GM19455 (cell line): ENCODE measurements around the gene TRIOBP.
A peak's percentile ranks its signal among the peaks of the same experiment; 100 is the strongest.
"Not testable (repeated sequence)": the region's sequence is repeated elsewhere in the genome, so short reads cannot be mapped to it uniquely, and the experiment has no call there.

ENCODE experiments used
- ATAC-seq: cut with Tn5 transposase; IDR thresholded peaks from one replicate; pipeline ENCODE4 v1.9.1; 2021; ENCODE audit not compliant: unreplicated experiment

Gene TRIOBP

GRCh38 chr22:37696657-37697537, at the start of gene TRIOBP:
TRIOBP (plus strand) TSS chr22:37697048; CDS start chr22:37701366, 4,318 bp downstream.
- ATAC-seq, result no peak

GRCh38 chr22:37647317-37647716, 49.5 kb upstream of the TRIOBP start:
- ATAC-seq, result no peak

- no peak for ATAC-seq
These were observed 48.9 kb upstream of the TRIOBP start for GRCh38 chr22:37647928-37648327.

- ATAC-seq, result no peak
These were observed 46.2 kb upstream of the TRIOBP start for GRCh38 chr22:37650463-37651136.

- ATAC-seq, result no peak
These were observed 42.1 kb upstream of the TRIOBP start for GRCh38 chr22:37654563-37655251.

- no peak for ATAC-seq
These were observed 41.6 kb upstream of the TRIOBP start for GRCh38 chr22:37655252-37655563.

GRCh38 chr22:37656583-37656982, 40.3 kb upstream of the TRIOBP start:
- not testable (repeated sequence) for ATAC-seq

GRCh38 chr22:37657590-37658132, 39.2 kb upstream of the TRIOBP start:
- no peak for ATAC-seq

GRCh38 chr22:37658133-37659065, 38.4 kb upstream of the TRIOBP start, which contains the start of gene PDXP:
PDXP (plus strand) TSS chr22:37658723; CDS start chr22:37658783, 60 bp downstream.
- peak; percentile 76 for ATAC-seq

- ATAC-seq, result peak; percentile 9
These were observed 37.6 kb upstream of the TRIOBP start for GRCh38 chr22:37659066-37659896.

GRCh38 chr22:37659897-37660708, 36.7 kb upstream of the TRIOBP start:
- ATAC-seq, result no peak

- ATAC-seq, result no peak
These were observed 36.2 kb upstream of the TRIOBP start for GRCh38 chr22:37660709-37661045.

GRCh38 chr22:37661160-37661924, 35.5 kb upstream of the TRIOBP start:
- ATAC-seq, result no peak

GRCh38 chr22:37662039-37662438, 34.8 kb upstream of the TRIOBP start:
- ATAC-seq, result no peak

GRCh38 chr22:37663521-37664140, 33.2 kb upstream of the TRIOBP start:
- ATAC-seq, result no peak

GRCh38 chr22:37664249-37665101, 32.4 kb upstream of the TRIOBP start:
- ATAC-seq, result no peak

GRCh38 chr22:37665487-37665886, 31.4 kb upstream of the TRIOBP start:
- no peak for ATAC-seq
